Activated CD4-positive, CD25-positive, alpha-beta regulatory T cell (primary cell): ENCODE measurements around the gene IL26.

Experiments used
- DNase-seq, 4 experiments: peaks; one replicate each; lab custom pipeline; 2025; lab: John Stamatoyannopoulos, UW

IL26 gene

GRCh38 chr12:68154779-68155178 is 70.8 kb downstream of the IL26 start:
- DNase-seq: no peak
